Sigmoid colon (tissue), 7 donors: ENCODE results near the gene MAPK10. TPM values are rescaled to one million over a fixed set of nuclear protein-coding genes. Genes with fewer than 3 reads are reported as not detected.

Source experiments
- DNase-seq: peaks from one replicate; pipeline ENCODE4 v3.0.0-alpha.2; 2019
- H3K27ac ChIP-seq, 4 donors: fragments of 200-600 bp; sonication (generic); one replicate each; pipeline ENCODE4 v1.5.1; 2016 to 2019; ENCODE audit warnings: mild to moderate bottlenecking in 1 of 4
- H3K27me3 ChIP-seq, 3 donors: fragments of 200-600 bp; sonication (generic); one replicate each; pipeline ENCODE4 v1.5.1; 2019; ENCODE audit warnings: mild to moderate bottlenecking in 1 of 3
- H3K36me3 ChIP-seq, 4 donors: fragments of 200-600 bp; sonication (generic); one replicate each; pipeline ENCODE4 v1.5.1; 2016 to 2019
- H3K4me1 ChIP-seq, 4 donors: fragments of 200-600 bp; sonication (generic); one replicate each; pipeline ENCODE4 v1.5.1; 2017 to 2019
- H3K4me3 ChIP-seq, 4 donors: fragments of 200-600 bp; sonication (generic); one replicate each; pipeline ENCODE4 v1.5.1; 2017 to 2019; ENCODE audit warnings: mild to moderate bottlenecking in 2 of 4, moderate library complexity in 1 of 4
- H3K9me3 ChIP-seq, 4 donors: fragments of 200-600 bp in 3 of 4; sonication (generic) in 3 of 4; one replicate each; pipeline versions ENCODE4 v1.5.1 to v1.6.1; 2013 to 2019
- CTCF ChIP-seq, 4 experiments: fragments of 450-650 bp in 3 of 4; fragments of 200-600 bp in 1 of 4; IDR thresholded peaks; one replicate each; pipeline ENCODE4 v1.5.1; 2016 to 2019; ENCODE audit warnings: antibody characterized with exemption in 4 of 4, mild to moderate bottlenecking in 3 of 4, moderate library complexity in 2 of 4
- EP300 ChIP-seq, 4 donors: sonication (generic); formaldehyde crosslinking; IDR thresholded peaks; one replicate each; pipeline ENCODE4 v1.6.1; 2017; ENCODE audit warnings: antibody characterized with exemption in 4 of 4
- POLR2A ChIP-seq, 2 donors: fragments of 450-650 bp; IDR thresholded peaks; one replicate each; pipeline ENCODE4 v1.6.1; 2016; ENCODE audit warnings: antibody characterized with exemption in 2 of 2, mild to moderate bottlenecking in 2 of 2, moderate library complexity in 2 of 2
- POLR2AphosphoS5 ChIP-seq, 4 donors: sonication (generic); formaldehyde crosslinking; IDR thresholded peaks; one replicate each; pipeline ENCODE4 v1.6.1; 2017; ENCODE audit warnings: antibody characterized with exemption in 4 of 4
- WGBS, 2 donors: extraction: QIAGEN DNeasy Blood & Tissue Kit; methylation state at CpG; one replicate each; pipeline ENCODE4 v1.1.7; 2013; 5-methylcytosine and 5-hydroxymethylcytosine counted together
- intact Hi-C: fragments of 100-400 bp; cut with DNase I; formaldehyde crosslinking; loops from one replicate; pipeline ENCODE4 v1.15.1; 2023
- polyA plus RNA-seq, 3 donors: library from polyadenylated mRNA; stranded (reverse); fragments of 200-250 nt; gene quantifications; one replicate each; pipeline ENCODE4 v1.2.3, GENCODE V29; 2013
- total RNA-seq, 4 donors: library from RNA; depleted of rRNA; stranded (reverse); fragments of >200 nt; gene quantifications; one replicate each; pipeline ENCODE4 v1.1.0, GENCODE V29; 2016
- donor health status: healthy with polysubstance abuse.
- donor health status: Bipolar disorder and iron deficiency.
- donor health status: healthy.

The MAPK10 gene
- total and polyA plus RNA-seq, 7 donors: 3.0 to 28.5 (median 24.3) TPM

- Histone ChIP-seq H3K36me3 (no peaks in the 10 kb centered on the region), H3K27ac (no peak overlapping the region), H3K27me3 (no peaks in the 10 kb centered on the region), H3K9me3 (no peaks in the 10 kb centered on the region), H3K4me1 (no peaks in the 10 kb centered on the region), H3K4me3 (no peak overlapping the region)
- TF ChIP-seq POLR2A (IDR thresholded peaks at IDR 0.05) (no peak), EP300 (IDR thresholded peaks at IDR 0.05) (no peak), CTCF (IDR thresholded peaks at IDR 0.05) (no peak), POLR2AphosphoS5 (IDR thresholded peaks at IDR 0.05) (no peak)
- intact Hi-C loops: no loop called here
- no peak for DNase-seq
These were observed 44.3 kb downstream of the MAPK10 start for GRCh38 chr4:86315579-86315978.

- DNase-seq: no peak
- Histone ChIP-seq H3K4me1 (no peaks in the 10 kb centered on the region), H3K27me3 (no peaks in the 10 kb centered on the region), H3K27ac (no peak overlapping the region), H3K4me3 (no peak overlapping the region), H3K9me3 (no peaks in the 10 kb centered on the region), H3K36me3 (no peaks in the 10 kb centered on the region)
- WGBS, 2 donors: 51 to 54% methylated on average over 1 of the region's 1 CpG
- intact Hi-C loops: no loop called here
- no peak for TF ChIP-seq EP300 (IDR thresholded peaks at IDR 0.05)
- TF ChIP-seq CTCF (IDR thresholded peaks at IDR 0.05): no peak
- TF ChIP-seq POLR2A (IDR thresholded peaks at IDR 0.05): no peak
- no peak for TF ChIP-seq POLR2AphosphoS5 (IDR thresholded peaks at IDR 0.05)
These were observed 46.2 kb downstream of the MAPK10 start for GRCh38 chr4:86313656-86314055.

GRCh38 chr4:86307432-86307831, 52.4 kb downstream of the MAPK10 start:
- H3K27ac ChIP-seq: no peak overlapping the region
- no peak overlapping the region for H3K4me3 ChIP-seq
- intact Hi-C loops: no loop called here
- DNase-seq: no peak
- H3K27me3 ChIP-seq: no peaks in the 10 kb centered on the region
- no peak for TF ChIP-seq CTCF (IDR thresholded peaks at IDR 0.05)
- no peak for TF ChIP-seq EP300 (IDR thresholded peaks at IDR 0.05)
- TF ChIP-seq POLR2A (IDR thresholded peaks at IDR 0.05): no peak
- no peak for TF ChIP-seq POLR2AphosphoS5 (IDR thresholded peaks at IDR 0.05)
- peaks cover 0 to 16% (median 3%) of the 10 kb centered on the region in 4 donors for H3K4me1 ChIP-seq
- no peaks in the 10 kb centered on the region for H3K9me3 ChIP-seq
- H3K36me3 ChIP-seq: no peaks in the 10 kb centered on the region

GRCh38 chr4:86306816-86307215, 53.0 kb downstream of the MAPK10 start:
- DNase-seq: no peak
- peaks cover 0 to 22% (median 7%) of the 10 kb centered on the region in 4 donors for H3K4me1 ChIP-seq
- H3K9me3 ChIP-seq: no peaks in the 10 kb centered on the region
- no peak overlapping the region for H3K4me3 ChIP-seq
- intact Hi-C loops: no loop called here
- no peaks in the 10 kb centered on the region for H3K36me3 ChIP-seq
- no peak overlapping the region for H3K27ac ChIP-seq
- WGBS, 2 donors: 57 to 68% methylated on average over 3 of the region's 3 CpGs
- TF ChIP-seq CTCF (IDR thresholded peaks at IDR 0.05) (no peak), POLR2A (IDR thresholded peaks at IDR 0.05) (no peak), EP300 (IDR thresholded peaks at IDR 0.05) (no peak), POLR2AphosphoS5 (IDR thresholded peaks at IDR 0.05) (no peak)
- no peaks in the 10 kb centered on the region for H3K27me3 ChIP-seq

GRCh38 chr4:86302830-86303229, 57.0 kb downstream of the MAPK10 start:
- Histone ChIP-seq H3K27me3 (no peaks in the 10 kb centered on the region), H3K4me3 (no peak overlapping the region), H3K27ac (peak overlapping the region in 2 of 4 donors; percentile 36 to 53), H3K9me3 (no peaks in the 10 kb centered on the region), H3K36me3 (no peaks in the 10 kb centered on the region), H3K4me1 (peaks cover 0 to 26% (median 12%) of the 10 kb centered on the region in 4 donors)
- 74 to 80% methylated on average over 2 of the region's 2 CpGs for WGBS, 2 donors
- intact Hi-C loops: no loop called here
- TF ChIP-seq POLR2AphosphoS5 (IDR thresholded peaks at IDR 0.05) (no peak), CTCF (IDR thresholded peaks at IDR 0.05) (no peak), POLR2A (IDR thresholded peaks at IDR 0.05) (no peak), EP300 (IDR thresholded peaks at IDR 0.05) (no peak)
- DNase-seq: no peak
